ENCODE results near the gene NCAPG2.

- no peak for TF ChIP-seq RUNX3 (IDR thresholded peaks at IDR 0.05; ENCODE audit: low read length)
- TF ChIP-seq ZNF687 (IDR thresholded peaks at IDR 0.05) = no peak
- TF ChIP-seq RAD21 (IDR thresholded peaks at IDR 0.05; ENCODE audit: insufficient read depth, low read depth, low read length) = no peak
- TF ChIP-seq RELA (IDR thresholded peaks at IDR 0.05; ENCODE audit: borderline replicate concordance, partially characterized antibody) = no peak
- TF ChIP-seq, protein P1, sequence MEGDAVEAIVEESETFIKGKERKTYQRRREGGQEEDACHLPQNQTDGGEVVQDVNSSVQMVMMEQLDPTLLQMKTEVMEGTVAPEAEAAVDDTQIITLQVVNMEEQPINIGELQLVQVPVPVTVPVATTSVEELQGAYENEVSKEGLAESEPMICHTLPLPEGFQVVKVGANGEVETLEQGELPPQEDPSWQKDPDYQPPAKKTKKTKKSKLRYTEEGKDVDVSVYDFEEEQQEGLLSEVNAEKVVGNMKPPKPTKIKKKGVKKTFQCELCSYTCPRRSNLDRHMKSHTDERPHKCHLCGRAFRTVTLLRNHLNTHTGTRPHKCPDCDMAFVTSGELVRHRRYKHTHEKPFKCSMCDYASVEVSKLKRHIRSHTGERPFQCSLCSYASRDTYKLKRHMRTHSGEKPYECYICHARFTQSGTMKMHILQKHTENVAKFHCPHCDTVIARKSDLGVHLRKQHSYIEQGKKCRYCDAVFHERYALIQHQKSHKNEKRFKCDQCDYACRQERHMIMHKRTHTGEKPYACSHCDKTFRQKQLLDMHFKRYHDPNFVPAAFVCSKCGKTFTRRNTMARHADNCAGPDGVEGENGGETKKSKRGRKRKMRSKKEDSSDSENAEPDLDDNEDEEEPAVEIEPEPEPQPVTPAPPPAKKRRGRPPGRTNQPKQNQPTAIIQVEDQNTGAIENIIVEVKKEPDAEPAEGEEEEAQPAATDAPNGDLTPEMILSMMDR (IDR thresholded peaks at IDR 0.05 in 2 of 3, conservative IDR thresholded peaks at IDR 0.05 in 1 of 3; ENCODE audit: control insufficient read depth in 2 of 3, extremely low read depth in 1 of 3, insufficient read depth in 1 of 3, low read depth in 3 of 3, low read length in 3 of 3) = no peak
- no peak for TF ChIP-seq MXI1 (IDR thresholded peaks at IDR 0.05; ENCODE audit: low read depth, low read length)
Measured at GRCh38 chr7:158706710-158707590, 2.3 kb upstream of the NCAPG2 start.
